Stimulated activated CD8-positive, alpha-beta memory T cell treated with anti-CD3 and anti-CD28 coated beads, Interleukin-4, amount 100 ng/mL, for 24 hours (primary cell): ENCODE measurements around the gene KCTD18.

Experiments
- DNase-seq: peaks from one replicate; pipeline ENCODE4 v3.0.0-alpha.2; 2020; ENCODE audit warnings: low read depth

KCTD18 gene

DNA sequence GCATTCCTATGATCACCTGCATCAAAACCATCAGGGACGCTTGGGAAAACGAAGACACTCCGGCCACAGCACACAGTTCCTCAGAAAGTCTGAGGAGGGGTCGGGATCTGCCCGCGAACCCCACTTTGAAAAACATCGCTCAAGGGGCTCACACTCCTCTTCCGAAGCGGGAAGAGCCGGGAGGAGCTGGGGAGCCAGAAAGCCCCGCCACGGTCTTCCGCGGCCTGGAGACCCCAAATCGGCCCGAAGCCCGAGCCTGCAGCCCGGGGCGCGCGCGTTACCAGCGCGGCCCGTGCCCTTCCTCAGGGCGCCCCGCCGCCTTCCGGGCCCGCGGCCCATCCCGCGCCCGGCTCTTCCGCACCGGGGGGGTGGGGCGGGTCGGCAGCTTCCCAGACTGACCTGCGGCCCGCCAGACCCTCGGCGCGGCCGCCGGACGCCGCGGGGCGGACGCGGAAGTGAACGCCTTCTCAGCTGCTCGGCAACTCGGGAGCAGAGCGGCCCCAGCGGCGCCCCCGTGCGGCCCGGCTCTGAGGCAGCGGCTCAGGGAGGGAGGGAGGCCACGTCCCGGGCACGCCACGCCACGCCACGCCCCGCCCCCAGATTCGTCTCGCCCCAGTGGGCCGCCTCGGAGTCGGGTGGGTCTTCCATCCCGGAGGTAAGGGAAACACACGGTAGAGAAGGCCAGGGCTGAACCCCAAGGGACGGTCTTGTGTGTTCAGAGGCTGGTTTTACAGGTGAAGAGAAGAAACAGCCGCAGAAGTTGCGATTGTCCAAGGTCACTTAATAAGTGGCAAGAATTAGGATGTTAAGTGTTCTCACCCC is at the start of gene KCTD18:
Gene KCTD18 (minus strand): TSS at position 457 of the 822 bp plus-strand sequence. CDS start 3,052 bp downstream, outside the sequence.
- peak; percentile 88 for DNase-seq

DNA sequence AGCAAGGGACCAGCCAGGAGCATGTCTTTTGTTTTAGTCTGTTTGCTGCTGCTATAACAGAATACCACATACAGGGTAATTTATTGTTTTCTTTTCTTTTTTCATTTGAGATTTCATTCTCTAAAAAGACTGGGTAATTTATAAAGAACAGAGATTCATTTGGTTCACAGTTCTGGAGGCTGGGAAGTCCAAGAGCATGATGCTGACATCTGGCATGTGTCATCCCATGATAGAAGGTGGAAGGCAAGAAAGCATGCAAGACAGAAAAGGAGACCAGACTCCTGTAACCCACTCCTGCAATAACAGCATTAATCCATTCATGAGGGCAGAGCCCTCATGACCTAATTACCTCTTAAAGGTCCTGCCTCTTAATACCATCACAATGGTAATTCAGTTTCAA is 30.9 kb upstream of the KCTD18 start:
- no peak for DNase-seq

- no peak for DNase-seq
These were observed 28.3 kb upstream of the KCTD18 start for GRCh38 chr2:200538139-200538538.

DNA sequence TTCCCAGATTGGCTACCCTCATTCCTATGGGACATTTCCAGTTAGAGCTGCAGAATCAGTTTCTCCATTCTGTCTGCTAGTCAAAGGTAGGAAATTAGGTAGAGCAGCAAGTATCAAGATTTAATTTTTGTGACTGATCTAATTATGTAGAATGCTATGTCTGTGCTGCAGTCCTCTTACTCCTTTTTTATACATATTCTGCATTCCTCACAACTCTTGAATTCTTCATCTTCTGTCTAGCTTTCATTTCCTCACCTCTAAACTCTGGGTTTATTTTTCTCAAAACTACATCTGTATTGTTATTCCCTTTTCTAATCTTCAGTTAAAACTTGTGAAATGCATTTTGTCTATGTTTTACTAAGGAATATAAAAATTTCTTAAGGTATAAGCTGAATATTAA is 24.7 kb upstream of the KCTD18 start:
- no peak for DNase-seq

GRCh38 chr2:200533754-200534153 is 23.9 kb upstream of the KCTD18 start:
- DNase-seq, result no peak

GRCh38 chr2:200528228-200528627 is 18.4 kb upstream of the KCTD18 start:
- no peak for DNase-seq

GRCh38 chr2:200525882-200526651 is 16.2 kb upstream of the KCTD18 start, which contains the start of gene SGO2:
SGO2 (plus strand) TSS chr2:200526207; CDS start chr2:200532976, 6,769 bp downstream.
- peak; percentile 96 for DNase-seq

DNA sequence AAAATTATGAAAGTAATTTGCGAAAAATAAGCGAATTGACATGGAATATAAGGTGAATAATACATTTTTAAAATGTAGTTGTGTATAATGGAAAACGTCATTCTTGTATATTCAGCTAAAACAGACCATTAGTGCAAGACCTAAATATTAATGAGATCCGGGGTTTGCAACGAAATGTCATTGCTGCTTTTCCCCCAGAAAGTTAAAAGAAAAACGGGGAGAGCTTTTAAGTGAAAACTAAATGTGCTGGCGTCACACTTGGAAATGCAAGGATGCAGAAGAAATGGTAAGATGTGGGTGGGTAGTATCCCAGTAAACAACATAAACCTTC is 15.6 kb upstream of the KCTD18 start:
- DNase-seq, result no peak

- DNase-seq, result no peak
These were observed 15.2 kb upstream of the KCTD18 start for GRCh38 chr2:200525066-200525465.

DNA sequence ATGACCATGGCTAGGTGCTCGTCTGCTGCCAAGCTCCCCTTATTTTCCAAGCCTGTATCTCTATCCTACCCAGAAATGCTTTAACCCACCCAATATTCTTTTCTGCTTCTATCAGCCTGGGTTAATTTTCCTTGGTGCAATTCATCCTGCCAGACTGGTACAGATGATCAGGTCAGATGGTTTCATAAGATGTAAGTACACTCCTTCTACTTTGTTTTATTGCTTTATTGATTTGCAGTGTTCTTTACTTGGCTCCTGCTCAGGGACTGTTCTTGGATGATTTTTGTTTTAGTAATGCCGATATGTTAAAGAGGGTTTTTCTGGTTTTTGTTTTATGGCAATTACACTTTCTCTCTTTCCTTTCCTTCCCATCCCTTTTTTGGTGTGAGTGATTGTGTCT is 13.7 kb upstream of the KCTD18 start:
- no peak for DNase-seq

DNA sequence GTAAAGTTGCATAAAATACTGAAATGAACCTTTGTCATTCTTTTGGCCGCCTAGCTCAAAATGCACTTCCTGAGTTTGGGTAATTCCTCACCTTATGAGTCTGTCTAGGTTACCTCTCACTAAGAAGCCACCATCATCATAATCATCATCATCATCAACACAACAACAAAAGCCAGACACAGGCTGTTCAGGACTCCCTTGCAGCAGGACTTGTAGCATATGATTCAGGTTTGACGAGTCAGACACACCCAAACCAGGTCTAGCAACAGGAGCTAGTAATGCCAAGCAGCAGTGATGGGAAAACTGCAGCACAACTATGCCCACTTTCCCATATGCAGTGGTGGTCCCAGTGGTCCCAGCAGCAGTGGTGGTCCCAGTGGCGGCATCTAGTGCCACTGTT is 13.3 kb upstream of the KCTD18 start:
- no peak for DNase-seq

DNA sequence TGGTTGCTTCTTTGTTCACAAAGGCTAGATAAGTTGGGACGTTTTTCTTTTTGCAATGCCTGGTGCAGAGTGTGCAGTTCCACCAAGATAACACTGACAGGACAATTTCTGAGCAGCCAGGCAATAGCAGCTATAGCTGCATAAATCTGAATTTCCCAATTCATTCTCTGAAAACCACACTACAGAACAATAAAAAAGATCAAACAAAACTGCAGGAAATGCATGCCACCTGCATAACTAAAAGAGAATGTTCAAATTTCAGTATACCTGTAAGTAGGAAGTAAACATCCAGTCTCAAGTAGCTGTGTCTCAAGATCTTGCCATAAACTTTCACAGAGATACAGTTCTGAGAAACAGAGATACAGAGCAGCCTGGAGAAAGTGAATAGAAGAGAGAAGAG is 5.3 kb upstream of the KCTD18 start:
- no peak for DNase-seq

- DNase-seq, result no peak
These were observed 645 bp downstream of the KCTD18 start for GRCh38 chr2:200509235-200509611.

- no peak for DNase-seq
These were observed 2.7 kb downstream of the KCTD18 start for GRCh38 chr2:200507179-200507578.

DNA sequence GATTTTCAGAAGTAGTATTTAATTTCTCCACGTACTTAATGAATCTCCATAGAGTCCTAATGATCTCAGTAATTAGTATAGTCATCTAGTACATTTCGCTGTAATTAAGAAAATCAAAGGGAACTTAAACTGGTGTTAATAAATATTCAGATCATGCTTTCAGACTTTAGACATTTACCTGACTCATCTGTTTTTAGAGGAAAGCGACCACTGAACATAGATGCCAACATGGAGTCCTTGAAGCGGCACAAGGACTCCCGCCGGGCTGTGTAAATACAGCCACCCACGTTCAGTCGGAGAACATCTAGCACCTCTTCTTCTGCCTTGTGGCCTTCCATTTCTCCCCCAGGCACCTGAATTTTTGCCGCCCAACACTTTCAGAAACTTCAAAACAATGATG is 3.2 kb downstream of the KCTD18 start:
- DNase-seq, result no peak

- no peak for DNase-seq
These were observed 7.7 kb downstream of the KCTD18 start for GRCh38 chr2:200502196-200502595.

DNA sequence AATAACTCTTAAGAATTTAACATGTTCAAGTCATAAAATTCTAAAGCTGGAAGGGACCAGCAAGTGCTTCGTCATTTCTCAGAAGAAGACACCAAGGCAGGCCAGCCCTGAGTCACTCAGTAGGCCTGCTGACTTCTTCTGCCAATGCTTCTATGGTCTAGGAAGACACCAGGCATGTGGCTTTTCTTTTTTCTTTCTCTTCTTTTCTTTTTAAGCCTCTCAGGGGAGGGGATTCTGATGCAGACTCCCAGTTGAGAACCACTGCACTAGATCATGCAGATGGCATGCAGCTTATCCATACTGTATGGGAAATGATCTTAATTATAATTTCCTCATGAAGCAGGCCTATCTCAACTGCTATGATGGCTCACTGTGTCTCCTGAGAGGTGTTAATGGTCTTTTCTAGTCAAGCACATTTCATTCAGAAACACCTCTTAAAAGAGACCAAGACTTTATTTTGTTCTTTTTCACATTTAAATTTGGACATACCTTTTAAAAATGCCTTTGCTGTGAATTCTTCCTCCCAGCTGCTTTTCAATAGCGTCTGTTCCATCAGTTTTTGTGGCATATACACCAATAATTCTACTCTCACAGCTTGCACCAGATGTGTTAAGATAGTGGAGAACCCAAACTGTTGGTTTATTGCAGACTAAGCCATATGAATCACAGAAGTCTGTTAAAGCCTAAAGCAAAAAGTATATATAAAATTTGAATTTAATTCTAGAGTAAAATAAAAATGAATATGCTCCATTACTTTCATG is 11.3 kb downstream of the KCTD18 start:
- DNase-seq, result no peak

DNA sequence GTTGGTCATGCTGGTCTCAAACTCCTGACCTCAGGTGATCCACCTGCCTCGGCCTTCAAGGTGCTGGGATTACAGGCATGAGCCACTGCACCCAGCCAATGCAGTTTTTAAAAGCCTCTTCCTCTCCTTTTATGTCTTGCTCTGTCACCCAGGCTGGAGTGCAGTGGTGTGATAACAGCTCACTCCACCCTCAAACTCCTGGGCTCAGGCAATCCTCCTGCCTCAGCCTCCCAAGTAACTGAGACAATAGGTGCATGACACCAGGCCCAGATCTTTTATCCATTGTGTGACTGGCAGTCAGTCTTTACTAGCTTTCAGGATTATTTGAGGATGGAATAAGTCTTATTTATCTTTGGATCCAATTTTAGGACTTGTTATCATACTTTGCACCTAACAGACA is 13.2 kb downstream of the KCTD18 start:
- no peak for DNase-seq

- DNase-seq, result no peak
These were observed 15.8 kb downstream of the KCTD18 start for GRCh38 chr2:200494048-200494447.

- DNase-seq, result no peak
These were observed 17.2 kb downstream of the KCTD18 start for GRCh38 chr2:200492656-200493055.

DNA sequence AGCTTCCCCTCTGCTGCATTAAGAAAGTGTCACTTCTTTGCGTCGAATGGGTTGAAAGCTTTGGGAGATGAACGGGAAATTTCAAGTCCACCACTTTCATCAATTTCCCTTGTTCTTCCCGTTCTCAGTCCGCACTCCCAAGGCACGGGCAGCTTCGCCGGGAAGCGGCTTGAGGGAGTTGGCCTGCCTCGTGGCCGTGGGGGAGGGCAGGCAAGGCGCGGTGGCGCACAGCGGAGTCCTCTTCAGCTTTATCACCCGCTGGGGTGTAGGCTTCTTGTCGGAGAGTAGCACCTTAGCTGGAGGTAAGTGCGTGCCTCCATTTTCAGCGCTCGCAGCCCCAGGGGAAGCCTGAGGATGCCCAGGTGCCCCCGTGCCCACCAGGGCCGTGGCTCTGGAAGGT is 19.9 kb downstream of the KCTD18 start:
- DNase-seq, result no peak

DNA sequence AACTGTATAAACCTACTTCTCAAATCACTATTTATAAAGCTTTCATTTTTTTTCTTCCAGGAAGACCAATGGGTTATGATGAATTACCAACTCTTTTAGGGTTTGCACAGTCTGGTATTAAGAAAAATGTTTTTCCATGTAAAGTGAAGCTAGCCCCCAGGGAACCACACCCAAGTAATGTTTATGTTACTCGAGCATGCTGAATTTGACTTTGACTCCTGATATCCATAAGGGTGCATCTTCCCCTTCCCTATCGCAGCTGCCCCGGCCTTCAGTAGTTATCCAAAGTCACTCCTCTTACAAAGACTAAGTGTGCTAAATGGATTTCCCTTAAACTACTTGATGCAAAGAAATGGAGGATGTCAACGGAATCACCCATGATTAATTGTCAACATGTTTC is 21.7 kb downstream of the KCTD18 start:
- no peak for DNase-seq

GRCh38 chr2:200486529-200486928 is 23.3 kb downstream of the KCTD18 start:
- no peak for DNase-seq
